Endodermal cell (in vitro differentiated cells): ENCODE data around the gene TNPO3. TPM values are rescaled to one million over a fixed set of nuclear protein-coding genes. Genes with fewer than 3 reads are reported as not detected.
A peak's percentile ranks its signal among the peaks of the same experiment; 100 is the strongest.

Source experiments
- DNase-seq: peaks from one replicate; pipeline ENCODE4 v3.0.0-alpha.2; 2017
- H3K27ac ChIP-seq: 2 replicates; pipeline ENCODE4 v1.5.1; 2013; ENCODE audit warnings: mild to moderate bottlenecking, low read depth, low read length, moderate library complexity
- H3K27me3 ChIP-seq: 2 replicates; pipeline ENCODE4 v1.6.1; 2013; ENCODE audit warnings: mild to moderate bottlenecking, low read length, moderate library complexity; ENCODE audit not compliant: insufficient read depth, control insufficient read depth, poor library complexity, severe bottlenecking
- H3K36me3 ChIP-seq: 2 replicates; pipeline ENCODE4 v1.7.0; 2013; ENCODE audit warnings: mild to moderate bottlenecking, low read length, moderate library complexity; ENCODE audit not compliant: control insufficient read depth, insufficient read depth
- H3K4me1 ChIP-seq: one replicate; pipeline ENCODE4 v1.7.0; 2013; ENCODE audit warnings: low read length; ENCODE audit not compliant: control insufficient read depth, insufficient read depth
- H3K4me3 ChIP-seq: 2 replicates; pipeline ENCODE4 v1.5.1; 2013; ENCODE audit warnings: mild to moderate bottlenecking, low read length, moderate library complexity
- H3K9ac ChIP-seq: 2 replicates; pipeline ENCODE4 v1.6.1; 2013; ENCODE audit warnings: mild to moderate bottlenecking, low read length, moderate library complexity; ENCODE audit not compliant: poor library complexity, severe bottlenecking; ENCODE audit errors: extremely low read depth
- H3K9me3 ChIP-seq: 2 replicates; pipeline ENCODE4 v1.6.1; 2013; ENCODE audit warnings: mild to moderate bottlenecking, low read length, moderate library complexity; ENCODE audit not compliant: control insufficient read depth
- H3K27ac Mint-ChIP-seq: 2 replicates; pipeline ENCODE4 v1.8.0; 2020; ENCODE audit warnings: mixed read lengths
- H3K27me3 Mint-ChIP-seq: 2 replicates; pipeline ENCODE4 v1.8.0; 2021; ENCODE audit warnings: mild to moderate bottlenecking, mixed read lengths; ENCODE audit not compliant: insufficient read depth
- H3K36me3 Mint-ChIP-seq: 2 replicates; pipeline ENCODE4 v1.8.0; 2020; ENCODE audit warnings: low read depth, mixed read lengths
- H3K4me1 Mint-ChIP-seq: 2 replicates; pipeline ENCODE4 v1.8.0; 2020; ENCODE audit warnings: mixed read lengths
- H3K4me3 Mint-ChIP-seq: 2 replicates; pipeline ENCODE4 v1.8.0; 2020; ENCODE audit warnings: mild to moderate bottlenecking, moderate library complexity, mixed read lengths
- H3K9me3 Mint-ChIP-seq: 2 replicates; pipeline ENCODE4 v1.8.0; 2020; ENCODE audit warnings: mild to moderate bottlenecking, mixed read lengths
- WGBS, 2 experiments: methylation state at CpG; one replicate each; pipeline versions ENCODE4 v1.1.5 to v1.1.7; 2013; ENCODE audit warnings: missing lambda C conversion rate in 2 of 2, mixed read lengths in 1 of 2; ENCODE audit not compliant: insufficient coverage in 1 of 2, insufficient read length in 1 of 2; 5-methylcytosine and 5-hydroxymethylcytosine counted together
- total RNA-seq, 2 donors: library from RNA; stranded (reverse); fragmentation: NEBNext Ultra II Directional in 1 of 2; extraction: Animal tissue kit (Norgen Biotek cat#: 25700) in 1 of 2; gene quantifications; 2 replicates in 1 of 2; 3 replicates in 1 of 2; pipeline ENCODE4 v1.2.1, GENCODE V29; 2021
- TF ChIP-seq, protein P1 (sequence below): fragments of 200-600 bp; sonication (generic); conservative IDR thresholded peaks from 2 replicates; pipeline ENCODE4 v1.5.0; 2021; ENCODE audit warnings: antibody characterized with exemption, mild to moderate bottlenecking

The TNPO3 gene
- total RNA-seq, 2 donors from 2014 or later: 68.0 to 73.1 TPM

DNA sequence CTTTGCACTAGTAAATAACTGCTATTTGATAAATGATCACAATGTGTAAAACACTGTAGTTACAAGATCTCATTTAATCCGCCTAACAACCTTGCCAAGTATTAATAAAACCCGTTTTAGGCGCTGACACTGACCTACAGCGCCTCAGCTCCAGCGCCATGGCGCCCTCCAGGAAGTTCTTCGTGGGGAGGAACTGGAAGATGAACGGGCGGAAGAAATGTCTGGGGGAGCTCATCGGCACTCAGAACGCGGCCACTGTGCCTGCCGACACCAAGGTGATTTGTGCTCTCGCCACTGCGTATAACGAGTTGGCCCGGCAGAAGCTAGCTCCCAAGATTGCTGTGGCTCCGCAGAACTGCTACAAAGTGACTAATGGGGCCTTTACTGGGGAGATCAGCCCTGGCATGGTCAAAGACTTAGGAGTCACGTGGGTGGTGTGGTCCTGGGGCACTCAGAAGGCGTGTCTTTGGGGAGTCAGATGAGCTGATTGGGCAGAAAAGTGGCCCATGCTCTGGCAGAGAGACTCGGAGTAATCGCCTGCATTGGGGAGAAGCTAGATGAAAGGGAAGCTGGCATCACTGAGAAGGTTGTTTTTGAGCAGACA is 1.1 kb upstream of the TNPO3 start:
- Mint-ChIP-seq H3K4me1 (peaks cover 10% of the 10 kb centered on the region), H3K4me3 (peak overlapping the region; percentile 97), H3K9me3 (no peaks in the 10 kb centered on the region), H3K27ac (no peak overlapping the region), H3K27me3 (no peaks in the 10 kb centered on the region), H3K36me3 (peaks cover 3% of the 10 kb centered on the region)
- Histone ChIP-seq H3K36me3 (no peaks in the 10 kb centered on the region), H3K4me1 (no peaks in the 10 kb centered on the region), H3K27ac (no peak overlapping the region), H3K9me3 (no peaks in the 10 kb centered on the region), H3K4me3 (peak overlapping the region; percentile 98), H3K27me3 (no peaks in the 10 kb centered on the region), H3K9ac (no peak overlapping the region)
- no peak for DNase-seq
- TF ChIP-seq, protein P1, sequence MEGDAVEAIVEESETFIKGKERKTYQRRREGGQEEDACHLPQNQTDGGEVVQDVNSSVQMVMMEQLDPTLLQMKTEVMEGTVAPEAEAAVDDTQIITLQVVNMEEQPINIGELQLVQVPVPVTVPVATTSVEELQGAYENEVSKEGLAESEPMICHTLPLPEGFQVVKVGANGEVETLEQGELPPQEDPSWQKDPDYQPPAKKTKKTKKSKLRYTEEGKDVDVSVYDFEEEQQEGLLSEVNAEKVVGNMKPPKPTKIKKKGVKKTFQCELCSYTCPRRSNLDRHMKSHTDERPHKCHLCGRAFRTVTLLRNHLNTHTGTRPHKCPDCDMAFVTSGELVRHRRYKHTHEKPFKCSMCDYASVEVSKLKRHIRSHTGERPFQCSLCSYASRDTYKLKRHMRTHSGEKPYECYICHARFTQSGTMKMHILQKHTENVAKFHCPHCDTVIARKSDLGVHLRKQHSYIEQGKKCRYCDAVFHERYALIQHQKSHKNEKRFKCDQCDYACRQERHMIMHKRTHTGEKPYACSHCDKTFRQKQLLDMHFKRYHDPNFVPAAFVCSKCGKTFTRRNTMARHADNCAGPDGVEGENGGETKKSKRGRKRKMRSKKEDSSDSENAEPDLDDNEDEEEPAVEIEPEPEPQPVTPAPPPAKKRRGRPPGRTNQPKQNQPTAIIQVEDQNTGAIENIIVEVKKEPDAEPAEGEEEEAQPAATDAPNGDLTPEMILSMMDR: no peak
- WGBS, 2 experiments: 95% methylated on average over 21 to 22 of the region's 22 CpGs

DNA sequence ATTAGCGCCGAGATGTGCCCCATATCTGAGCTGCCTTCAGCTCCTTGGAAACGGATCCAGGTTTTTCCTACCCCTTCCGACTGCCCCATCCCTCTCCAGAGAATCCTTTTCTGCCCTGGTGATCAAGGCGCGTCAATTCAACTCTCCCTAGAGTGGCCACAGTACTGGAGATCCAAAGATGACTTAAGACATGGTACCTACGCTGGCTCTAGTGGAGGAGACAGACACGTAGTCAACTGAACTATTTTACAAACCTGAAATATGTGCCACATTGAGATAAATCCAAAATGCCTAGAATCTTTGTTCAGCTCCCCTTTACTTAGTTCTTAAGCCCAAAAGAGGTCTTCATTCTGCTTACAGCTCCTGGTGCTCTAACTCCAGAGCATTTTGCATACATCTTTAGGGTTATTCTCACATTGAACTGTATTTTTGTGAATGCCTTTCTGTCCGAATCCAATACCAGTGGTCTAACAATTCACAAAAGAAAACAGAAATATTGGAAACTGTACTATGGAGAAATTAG is 444 bp upstream of the TNPO3 start:
- no peak for DNase-seq
- peak overlapping the region; percentile 97 for H3K4me3 Mint-ChIP-seq
- Histone ChIP-seq H3K4me3 (peak overlapping the region; percentile 98), H3K27ac (no peak overlapping the region), H3K27me3 (no peaks in the 10 kb centered on the region), H3K4me1 (no peaks in the 10 kb centered on the region), H3K36me3 (no peaks in the 10 kb centered on the region), H3K9me3 (no peaks in the 10 kb centered on the region), H3K9ac (peak overlapping the region; percentile 89)
- no peaks in the 10 kb centered on the region for H3K9me3 Mint-ChIP-seq
- 11 to 14% methylated on average over 8 to 9 of the region's 9 CpGs for WGBS, 2 experiments
- H3K4me1 Mint-ChIP-seq: peaks cover 13% of the 10 kb centered on the region
- peak overlapping the region; percentile 99 for H3K27ac Mint-ChIP-seq
- no peaks in the 10 kb centered on the region for H3K27me3 Mint-ChIP-seq
- TF ChIP-seq, protein P1: no peak
- H3K36me3 Mint-ChIP-seq: peaks cover 8% of the 10 kb centered on the region

DNA sequence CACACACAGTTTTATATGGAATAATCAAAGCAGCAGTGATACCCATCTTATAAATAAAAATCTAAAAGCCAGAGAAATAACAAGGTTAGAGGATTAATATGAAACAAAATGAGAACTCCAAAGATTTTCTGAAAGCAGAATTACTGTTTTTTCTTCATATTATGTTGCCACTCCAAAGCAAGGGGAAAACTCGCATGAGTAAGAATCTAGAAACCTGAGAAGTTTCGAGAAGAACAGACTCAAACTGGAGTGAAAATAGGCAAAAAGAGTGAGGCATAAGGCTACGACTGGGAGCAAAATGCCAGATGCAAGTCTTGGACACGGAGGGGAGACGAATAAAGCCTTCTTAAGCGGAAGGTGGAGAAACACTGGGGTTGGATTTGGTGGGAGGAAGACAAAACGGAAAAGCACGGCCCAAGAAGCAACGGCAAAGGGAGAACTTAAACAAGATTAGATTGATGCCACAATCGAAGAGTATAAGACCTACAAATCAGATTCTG is 923 bp downstream of the TNPO3 start:
- H3K27ac ChIP-seq: peak overlapping the region; percentile 12

More for the DNA sequence above, 923 bp downstream of the TNPO3 start:
- no peaks in the 10 kb centered on the region for H3K4me1 ChIP-seq
- WGBS, 2 experiments: 1% methylated on average over 10 of the region's 10 CpGs
- H3K4me1 Mint-ChIP-seq: peaks cover 7% of the 10 kb centered on the region
- H3K9me3 Mint-ChIP-seq: no peaks in the 10 kb centered on the region
- no peaks in the 10 kb centered on the region for H3K27me3 Mint-ChIP-seq
- TF ChIP-seq, protein P1: no peak
- H3K4me3 Mint-ChIP-seq: peak overlapping the region; percentile 97
- peaks cover 4% of the 10 kb centered on the region for H3K36me3 ChIP-seq
- H3K36me3 Mint-ChIP-seq: peaks cover 16% of the 10 kb centered on the region
- H3K4me3 ChIP-seq: peak overlapping the region; percentile 98
- H3K9ac ChIP-seq: peak overlapping the region; percentile 89
- no peaks in the 10 kb centered on the region for H3K27me3 ChIP-seq
- H3K9me3 ChIP-seq: no peaks in the 10 kb centered on the region
- DNase-seq: no peak
- H3K27ac Mint-ChIP-seq: peak overlapping the region; percentile 99
